ENCODE data around the gene DCT.

Gene DCT

GRCh38 chr13:94417294-94417693 is 62.2 kb downstream of the DCT start:
- DNase-seq (ENCODE audit: extremely low read depth, low read depth): no peak
- H3K4me3 ChIP-seq (replicated peaks; ENCODE audit: low read depth, low read length): no peak overlapping the region
- TF ChIP-seq CTCF (IDR thresholded peaks at IDR 0.05; ENCODE audit: low read depth, low read length, missing control alignments): no peak

- peak; percentile 63 for TF ChIP-seq CTCF (IDR thresholded peaks at IDR 0.05; ENCODE audit: low read depth, low read length, missing control alignments)
- DNase-seq (ENCODE audit: extremely low read depth, low read depth): no peak
- H3K4me3 ChIP-seq (replicated peaks; ENCODE audit: low read depth, low read length): no peak overlapping the region
Observed at GRCh38 chr13:94416454-94417080, 62.9 kb downstream of the DCT start.

- TF ChIP-seq CTCF (IDR thresholded peaks at IDR 0.05; ENCODE audit: low read depth, low read length, missing control alignments): no peak
- H3K4me3 ChIP-seq (replicated peaks; ENCODE audit: low read depth, low read length): no peak overlapping the region
- DNase-seq (ENCODE audit: extremely low read depth, low read depth): no peak
Observed at GRCh38 chr13:94415500-94416237, 63.8 kb downstream of the DCT start.

GRCh38 chr13:94414708-94415107 is 64.8 kb downstream of the DCT start:
- no peak for TF ChIP-seq CTCF (IDR thresholded peaks at IDR 0.05; ENCODE audit: low read depth, low read length, missing control alignments)
- no peak overlapping the region for H3K4me3 ChIP-seq (replicated peaks; ENCODE audit: low read depth, low read length)
- no peak for DNase-seq (ENCODE audit: extremely low read depth, low read depth)

GRCh38 chr13:94414141-94414540 is 65.3 kb downstream of the DCT start:
- TF ChIP-seq CTCF (IDR thresholded peaks at IDR 0.05; ENCODE audit: low read depth, low read length, missing control alignments): no peak
- DNase-seq (ENCODE audit: extremely low read depth, low read depth): no peak
- H3K4me3 ChIP-seq (replicated peaks; ENCODE audit: low read depth, low read length): no peak overlapping the region

- no peak for TF ChIP-seq CTCF (IDR thresholded peaks at IDR 0.05; ENCODE audit: low read depth, low read length, missing control alignments)
- no peak overlapping the region for H3K4me3 ChIP-seq (replicated peaks; ENCODE audit: low read depth, low read length)
- no peak for DNase-seq (ENCODE audit: extremely low read depth, low read depth)
Observed at GRCh38 chr13:94413598-94413944, 65.9 kb downstream of the DCT start.
